Right atrium auricular region (tissue), 2 donors: ENCODE results near the gene EIF4EBP2. TPM values are rescaled to one million over a fixed set of nuclear protein-coding genes. Genes with fewer than 3 reads are reported as not detected.

Experiments
- DNase-seq: peaks from one replicate; pipeline ENCODE4 v3.0.0-alpha.2; 2019; ENCODE audit warnings: low spot score
- H3K27ac ChIP-seq, 2 donors: fragments of 200-600 bp; sonication (generic); 1 replicate in 1 of 2; 2 replicates in 1 of 2; pipeline ENCODE4 v1.5.1; 2016 to 2019
- H3K27me3 ChIP-seq, 2 donors: fragments of 200-600 bp; sonication (generic); one replicate each; pipeline versions ENCODE4 v1.5.1 to v1.6.0; 2017 to 2019
- H3K36me3 ChIP-seq: fragments of 200-600 bp; sonication (generic); one replicate; pipeline ENCODE4 v1.5.1; 2016
- H3K4me1 ChIP-seq, 2 donors: fragments of 200-600 bp; sonication (generic); one replicate each; pipeline versions ENCODE4 v1.5.1 to v1.6.0; 2017 to 2019
- H3K4me3 ChIP-seq, 2 donors: fragments of 200-600 bp; sonication (generic); 1 replicate in 1 of 2; 2 replicates in 1 of 2; pipeline ENCODE4 v1.5.1; 2017 to 2019; ENCODE audit warnings: mild to moderate bottlenecking in 1 of 2, moderate library complexity in 1 of 2
- H3K9me3 ChIP-seq, 2 donors: fragments of 200-600 bp; sonication (generic); one replicate each; pipeline ENCODE4 v1.5.1; 2019
- CTCF ChIP-seq, 2 donors: fragments of 200-600 bp; sonication (generic); IDR thresholded peaks; one replicate each; pipeline ENCODE4 v1.5.1; 2019; ENCODE audit warnings: antibody characterized with exemption in 2 of 2
- total RNA-seq, 2 donors: library from RNA; depleted of rRNA; stranded (reverse); fragments of >200 nt; gene quantifications; one replicate each; pipeline ENCODE4 v1.1.0, GENCODE V29; 2016

Gene EIF4EBP2
- total RNA-seq, 2 donors from 2014 or later: 90.0 to 116 TPM

DNA sequence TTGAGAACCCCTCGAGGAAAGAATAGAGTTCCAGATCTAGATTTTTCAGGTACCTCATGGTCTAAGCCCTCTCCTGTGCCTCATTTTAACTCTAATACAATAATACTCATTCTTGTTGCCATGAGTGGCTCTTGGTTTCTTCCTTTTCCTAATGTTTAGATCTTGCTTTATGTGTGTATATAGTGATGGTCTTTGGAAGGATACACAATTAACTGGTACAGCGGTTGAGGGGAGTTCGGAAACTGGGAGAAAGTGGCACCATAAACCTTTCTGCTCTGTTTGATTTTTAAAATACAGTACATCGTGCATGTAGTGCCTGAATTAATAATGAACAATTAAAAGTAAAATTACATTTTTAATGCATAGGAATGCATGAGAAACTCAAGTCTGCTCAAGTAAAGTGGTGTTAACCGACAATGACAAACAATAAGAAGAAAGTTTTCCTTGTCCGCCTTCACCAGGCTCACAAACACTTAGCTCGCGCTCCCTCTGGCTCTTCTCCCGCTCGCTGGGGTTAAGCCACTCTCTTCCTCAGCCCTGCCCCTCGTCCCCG is 386 bp upstream of the EIF4EBP2 start:
- Histone ChIP-seq H3K27ac (peak overlapping the region; percentile 97 to 98), H3K4me3 (peak overlapping the region in 1 of 2 donors; percentile 95), H3K4me1 (peaks cover 0 to 26% of the 10 kb centered on the region in 2 donors), H3K36me3 (no peaks in the 10 kb centered on the region), H3K9me3 (no peaks in the 10 kb centered on the region), H3K27me3 (no peaks in the 10 kb centered on the region)
- TF ChIP-seq CTCF (IDR thresholded peaks at IDR 0.05): no peak
- DNase-seq: no peak

DNA sequence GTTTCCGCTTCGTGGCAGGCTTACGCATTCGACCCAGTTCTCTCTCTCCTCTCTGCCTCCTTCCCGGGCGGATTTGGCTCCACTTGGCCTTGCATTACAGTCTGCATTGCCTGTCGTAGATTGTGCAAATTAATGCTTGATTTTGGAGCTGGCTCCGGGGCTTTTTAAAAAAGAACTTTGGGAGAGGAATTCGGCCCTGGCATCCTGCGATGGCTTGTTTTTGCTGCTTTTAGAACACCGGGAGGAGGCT is 767 bp downstream of the EIF4EBP2 start:
- DNase-seq: peak; percentile 62
- no peaks in the 10 kb centered on the region for H3K9me3 ChIP-seq
- H3K27ac ChIP-seq: peak overlapping the region; percentile 97 to 98
- H3K36me3 ChIP-seq: no peaks in the 10 kb centered on the region
- H3K4me1 ChIP-seq: peaks cover 0 to 38% of the 10 kb centered on the region in 2 donors
- H3K27me3 ChIP-seq: no peaks in the 10 kb centered on the region
- TF ChIP-seq CTCF (IDR thresholded peaks at IDR 0.05): no peak
- peak overlapping the region; percentile 86 to 95 for H3K4me3 ChIP-seq

GRCh38 chr10:70405037-70405824 is 1.3 kb downstream of the EIF4EBP2 start:
- Histone ChIP-seq H3K27me3 (no peaks in the 10 kb centered on the region), H3K27ac (peak overlapping the region; percentile 97 to 98), H3K4me3 (peak overlapping the region; percentile 86 to 95), H3K9me3 (no peaks in the 10 kb centered on the region), H3K4me1 (peaks cover 0 to 43% of the 10 kb centered on the region in 2 donors), H3K36me3 (no peaks in the 10 kb centered on the region)
- peak; percentile 94 for DNase-seq
- TF ChIP-seq CTCF (IDR thresholded peaks at IDR 0.05): no peak

DNA sequence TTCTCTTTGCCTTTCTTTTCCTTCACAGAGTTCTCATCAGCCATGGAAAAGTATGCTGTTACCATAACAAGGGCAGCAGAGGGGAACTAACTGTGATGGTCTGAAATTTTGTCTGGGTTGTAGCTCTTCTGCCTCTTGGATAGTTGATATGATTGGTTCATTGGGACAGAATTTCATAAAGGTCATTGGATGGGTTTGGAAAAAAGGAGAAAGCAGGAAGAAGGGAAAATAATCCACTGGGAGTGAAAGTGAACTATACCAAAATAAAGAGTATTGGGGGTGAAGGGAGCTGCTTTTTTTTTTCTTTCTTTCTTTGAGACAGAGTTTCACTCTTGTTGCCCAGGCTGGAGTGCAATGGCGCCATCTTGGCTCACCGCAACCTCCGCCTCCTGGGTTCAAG is 5.8 kb downstream of the EIF4EBP2 start:
- Histone ChIP-seq H3K4me1 (peaks cover 0 to 68% of the 10 kb centered on the region in 2 donors), H3K27me3 (no peaks in the 10 kb centered on the region), H3K27ac (peak overlapping the region in 1 of 2 donors; percentile 75), H3K9me3 (no peaks in the 10 kb centered on the region), H3K36me3 (no peaks in the 10 kb centered on the region), H3K4me3 (no peak overlapping the region)
- DNase-seq: no peak
- TF ChIP-seq CTCF (IDR thresholded peaks at IDR 0.05): no peak

GRCh38 chr10:70410608-70411007 is 6.7 kb downstream of the EIF4EBP2 start:
- no peaks in the 10 kb centered on the region for H3K36me3 ChIP-seq
- H3K9me3 ChIP-seq: no peaks in the 10 kb centered on the region
- H3K27me3 ChIP-seq: no peaks in the 10 kb centered on the region
- TF ChIP-seq CTCF (IDR thresholded peaks at IDR 0.05): no peak
- H3K27ac ChIP-seq: peak overlapping the region in 1 of 2 donors; percentile 4
- no peak overlapping the region for H3K4me3 ChIP-seq
- DNase-seq: no peak
- peaks cover 1 to 67% of the 10 kb centered on the region in 2 donors for H3K4me1 ChIP-seq
